Heart left ventricle (tissue), 13 donors: ENCODE data around the gene LRFN5.

Experiments used
- POLR2A ChIP-seq, 2 donors: fragments of 450-650 bp; IDR thresholded peaks; one replicate each; pipeline ENCODE4 v1.6.1; 2017; ENCODE audit warnings: antibody characterized with exemption in 2 of 2, mild to moderate bottlenecking in 2 of 2, moderate library complexity in 2 of 2
- TF ChIP-seq, protein P1 (sequence below), 12 donors: fragments of 200-600 bp; sonication (generic) in 4 of 12; IDR thresholded peaks; one replicate each; pipeline versions ENCODE4 v1.5.0 to v1.8.0; 2018 to 2022; ENCODE audit warnings: antibody characterized with exemption in 12 of 12, mild to moderate bottlenecking in 5 of 12
- donor health status: ischemic (EF 13 %, LVEDD 7.1; RV severe dilation, severe dysfunction).
- donor health status: DM: no; HTN: yes; CAD: no.
- donor health status: DM: no; HTN: no; CAD: no.
- donor health status: ischemic (EF 25% LVEDD 6.9; RV normal size, moderate dysfunction).
- donor health status: ischemic (EF 25% LVEDD 5.7; RV mildly dilated, moderate dysfunction).
- donor health status: ischemic (EF 35%, LVEDD 5.7; RV mildly dilated, moderate dysfunction).
- donor health status: nonischemic (EF 11% LVEDD 7.7; RV severe dilation, severe dysfunction).
- donor health status: DM: yes; HTN: yes; CAD: no.
- donor health status: PGD.
- donor health status: ischemic (EF 29% LVEDD 5.4; RV normal size, mild dysfunction).
- donor health status: nonischemic (EF 23%, LVEDD 6.1; RV moderate dilation, normal function).

DNA sequence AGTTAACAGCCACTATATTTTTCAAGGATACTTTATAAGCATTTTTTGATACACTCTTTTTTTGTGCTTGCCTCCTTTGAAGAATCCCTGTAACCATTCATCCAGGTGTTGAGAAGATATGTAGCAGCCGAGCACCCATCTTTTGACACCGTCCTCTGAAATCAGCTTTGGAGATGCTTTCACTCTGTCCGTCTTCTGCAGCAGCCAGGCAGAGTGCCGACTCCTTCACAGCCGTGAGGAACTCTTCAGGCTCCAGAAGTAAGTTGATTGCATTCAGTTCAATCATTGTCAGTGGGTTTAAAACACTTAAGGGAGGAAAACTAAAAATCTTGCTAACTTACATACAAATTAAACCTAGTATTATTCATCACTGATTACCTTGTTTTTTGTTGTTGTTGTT, 160.1 kb downstream of the LRFN5 start:
- TF ChIP-seq, protein P1, sequence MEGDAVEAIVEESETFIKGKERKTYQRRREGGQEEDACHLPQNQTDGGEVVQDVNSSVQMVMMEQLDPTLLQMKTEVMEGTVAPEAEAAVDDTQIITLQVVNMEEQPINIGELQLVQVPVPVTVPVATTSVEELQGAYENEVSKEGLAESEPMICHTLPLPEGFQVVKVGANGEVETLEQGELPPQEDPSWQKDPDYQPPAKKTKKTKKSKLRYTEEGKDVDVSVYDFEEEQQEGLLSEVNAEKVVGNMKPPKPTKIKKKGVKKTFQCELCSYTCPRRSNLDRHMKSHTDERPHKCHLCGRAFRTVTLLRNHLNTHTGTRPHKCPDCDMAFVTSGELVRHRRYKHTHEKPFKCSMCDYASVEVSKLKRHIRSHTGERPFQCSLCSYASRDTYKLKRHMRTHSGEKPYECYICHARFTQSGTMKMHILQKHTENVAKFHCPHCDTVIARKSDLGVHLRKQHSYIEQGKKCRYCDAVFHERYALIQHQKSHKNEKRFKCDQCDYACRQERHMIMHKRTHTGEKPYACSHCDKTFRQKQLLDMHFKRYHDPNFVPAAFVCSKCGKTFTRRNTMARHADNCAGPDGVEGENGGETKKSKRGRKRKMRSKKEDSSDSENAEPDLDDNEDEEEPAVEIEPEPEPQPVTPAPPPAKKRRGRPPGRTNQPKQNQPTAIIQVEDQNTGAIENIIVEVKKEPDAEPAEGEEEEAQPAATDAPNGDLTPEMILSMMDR (IDR thresholded peaks at IDR 0.05): no peak
- TF ChIP-seq POLR2A (IDR thresholded peaks at IDR 0.05): no peak
